Glutamatergic neuron (in vitro differentiated cells): ENCODE measurements around the gene SLC2A3. TPM values are rescaled to one million over a fixed set of nuclear protein-coding genes. Genes with fewer than 3 reads are reported as not detected.

Experiments
- DNase-seq: peaks from one replicate; pipeline ENCODE4 v3.0.0; 2022
- H3K27ac Mint-ChIP-seq: one replicate; pipeline ENCODE4 v1.8.0; 2020; ENCODE audit warnings: mild to moderate bottlenecking, mixed read lengths, inconsistent platforms; ENCODE audit not compliant: unreplicated experiment
- H3K27me3 Mint-ChIP-seq: one replicate; pipeline ENCODE4 v1.8.0; 2020; ENCODE audit warnings: mild to moderate bottlenecking, moderate library complexity, mixed read lengths, inconsistent platforms; ENCODE audit not compliant: unreplicated experiment
- H3K36me3 Mint-ChIP-seq: one replicate; pipeline ENCODE4 v1.8.0; 2020; ENCODE audit warnings: mild to moderate bottlenecking, mixed read lengths, inconsistent platforms; ENCODE audit not compliant: unreplicated experiment
- H3K4me1 Mint-ChIP-seq: one replicate; pipeline ENCODE4 v1.8.0; 2020; ENCODE audit warnings: mild to moderate bottlenecking, low read depth, mixed read lengths, inconsistent platforms; ENCODE audit not compliant: unreplicated experiment
- H3K4me3 Mint-ChIP-seq: one replicate; pipeline ENCODE4 v1.8.0; 2020; ENCODE audit warnings: mild to moderate bottlenecking, mixed read lengths, inconsistent platforms; ENCODE audit not compliant: unreplicated experiment
- H3K9me3 Mint-ChIP-seq: one replicate; pipeline ENCODE4 v1.8.0; 2020; ENCODE audit warnings: mild to moderate bottlenecking, moderate library complexity, mixed read lengths, inconsistent platforms; ENCODE audit not compliant: unreplicated experiment
- CTCF ChIP-seq: fragments of 200-600 bp; sonication (generic); IDR thresholded peaks from one replicate; pipeline ENCODE4 v1.5.0; 2021; ENCODE audit not compliant: partially characterized antibody, unreplicated experiment
- total RNA-seq: library from RNA; stranded (reverse); fragmentation: NEBNext Ultra II Directional; extraction: Animal tissue kit (Norgen Biotek cat#: 25700); gene quantifications from one replicate; pipeline ENCODE4 v1.2.1, GENCODE V29; 2021; ENCODE audit not compliant: unreplicated experiment

SLC2A3 gene
- total RNA-seq, 1 donor from 2014 or later = 291 TPM

GRCh38 chr12:7937833-7938506, 2.0 kb upstream of the SLC2A3 start:
- no peak for DNase-seq
- Mint-ChIP-seq H3K4me1 (peaks cover 3% of the 10 kb centered on the region), H3K27me3 (no peaks in the 10 kb centered on the region), H3K27ac (no peak overlapping the region), H3K4me3 (no peak overlapping the region), H3K9me3 (no peaks in the 10 kb centered on the region), H3K36me3 (no peaks in the 10 kb centered on the region)
- TF ChIP-seq CTCF = no peak

- no peak for TF ChIP-seq CTCF
- Mint-ChIP-seq H3K27ac (no peak overlapping the region), H3K4me1 (peaks cover 8% of the 10 kb centered on the region), H3K36me3 (no peaks in the 10 kb centered on the region), H3K27me3 (no peaks in the 10 kb centered on the region), H3K9me3 (peaks cover 2% of the 10 kb centered on the region), H3K4me3 (no peak overlapping the region)
- DNase-seq = no peak
These were observed 996 bp downstream of the SLC2A3 start for GRCh38 chr12:7934889-7935492.

- no peak for TF ChIP-seq CTCF
- peak; percentile 27 for DNase-seq
- peaks cover 2% of the 10 kb centered on the region for H3K9me3 Mint-ChIP-seq
- no peaks in the 10 kb centered on the region for H3K36me3 Mint-ChIP-seq
- H3K27me3 Mint-ChIP-seq = no peaks in the 10 kb centered on the region
- H3K4me1 Mint-ChIP-seq = peaks cover 8% of the 10 kb centered on the region
- no peak overlapping the region for H3K27ac Mint-ChIP-seq
- H3K4me3 Mint-ChIP-seq = no peak overlapping the region
These were observed 1.7 kb downstream of the SLC2A3 start for GRCh38 chr12:7934091-7934888.

GRCh38 chr12:7933255-7933726, 2.7 kb downstream of the SLC2A3 start:
- H3K4me1 Mint-ChIP-seq = peaks cover 8% of the 10 kb centered on the region
- no peak overlapping the region for H3K27ac Mint-ChIP-seq
- H3K36me3 Mint-ChIP-seq = no peaks in the 10 kb centered on the region
- H3K9me3 Mint-ChIP-seq = peaks cover 2% of the 10 kb centered on the region
- TF ChIP-seq CTCF = peak; percentile 21
- peak; percentile 69 for DNase-seq
- no peak overlapping the region for H3K4me3 Mint-ChIP-seq
- no peaks in the 10 kb centered on the region for H3K27me3 Mint-ChIP-seq
